HFF-Myc (cell line): ENCODE results near the gene STARD3.

Experiments
- DNase-seq: peaks from one replicate; pipeline ENCODE4 v3.0.0-alpha.2; 2011; ENCODE audit warnings: low read depth; ENCODE audit errors: extremely low read depth
- H3K4me3 ChIP-seq: replicated peaks from 2 replicates; pipeline ENCODE4 v1.5.1; 2011; ENCODE audit warnings: low read depth, mild to moderate bottlenecking, control low read depth, low read length
- TF ChIP-seq, protein P1 (sequence below): IDR thresholded peaks from 2 replicates; pipeline ENCODE4 v1.5.1; 2012; ENCODE audit warnings: mild to moderate bottlenecking, low read depth, low read length, control low read depth; ENCODE audit errors: missing control alignments

STARD3 gene

DNA sequence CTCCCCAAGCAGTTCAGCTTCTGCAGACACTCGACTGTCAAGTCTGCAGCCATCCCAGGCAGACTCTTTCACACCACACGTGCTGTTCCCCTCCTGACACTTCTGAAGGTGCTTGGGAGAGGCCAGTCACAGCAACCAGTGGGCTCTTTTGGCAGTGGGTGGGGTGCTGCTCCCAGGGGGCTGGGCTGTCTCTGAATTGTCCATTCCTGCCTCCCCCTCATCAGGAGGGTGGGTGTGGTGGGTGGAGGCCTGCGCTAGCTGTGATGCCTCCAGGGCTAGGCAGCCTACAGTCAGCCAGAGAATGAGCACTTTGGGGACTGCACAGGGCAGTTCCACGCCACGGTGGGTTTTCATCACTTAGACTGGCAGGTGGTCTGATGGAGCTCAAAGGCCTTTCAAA is 10.3 kb downstream of the STARD3 start:
- TF ChIP-seq, protein P1, sequence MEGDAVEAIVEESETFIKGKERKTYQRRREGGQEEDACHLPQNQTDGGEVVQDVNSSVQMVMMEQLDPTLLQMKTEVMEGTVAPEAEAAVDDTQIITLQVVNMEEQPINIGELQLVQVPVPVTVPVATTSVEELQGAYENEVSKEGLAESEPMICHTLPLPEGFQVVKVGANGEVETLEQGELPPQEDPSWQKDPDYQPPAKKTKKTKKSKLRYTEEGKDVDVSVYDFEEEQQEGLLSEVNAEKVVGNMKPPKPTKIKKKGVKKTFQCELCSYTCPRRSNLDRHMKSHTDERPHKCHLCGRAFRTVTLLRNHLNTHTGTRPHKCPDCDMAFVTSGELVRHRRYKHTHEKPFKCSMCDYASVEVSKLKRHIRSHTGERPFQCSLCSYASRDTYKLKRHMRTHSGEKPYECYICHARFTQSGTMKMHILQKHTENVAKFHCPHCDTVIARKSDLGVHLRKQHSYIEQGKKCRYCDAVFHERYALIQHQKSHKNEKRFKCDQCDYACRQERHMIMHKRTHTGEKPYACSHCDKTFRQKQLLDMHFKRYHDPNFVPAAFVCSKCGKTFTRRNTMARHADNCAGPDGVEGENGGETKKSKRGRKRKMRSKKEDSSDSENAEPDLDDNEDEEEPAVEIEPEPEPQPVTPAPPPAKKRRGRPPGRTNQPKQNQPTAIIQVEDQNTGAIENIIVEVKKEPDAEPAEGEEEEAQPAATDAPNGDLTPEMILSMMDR: no peak
- DNase-seq: no peak
- H3K4me3 ChIP-seq: no peak overlapping the region

DNA sequence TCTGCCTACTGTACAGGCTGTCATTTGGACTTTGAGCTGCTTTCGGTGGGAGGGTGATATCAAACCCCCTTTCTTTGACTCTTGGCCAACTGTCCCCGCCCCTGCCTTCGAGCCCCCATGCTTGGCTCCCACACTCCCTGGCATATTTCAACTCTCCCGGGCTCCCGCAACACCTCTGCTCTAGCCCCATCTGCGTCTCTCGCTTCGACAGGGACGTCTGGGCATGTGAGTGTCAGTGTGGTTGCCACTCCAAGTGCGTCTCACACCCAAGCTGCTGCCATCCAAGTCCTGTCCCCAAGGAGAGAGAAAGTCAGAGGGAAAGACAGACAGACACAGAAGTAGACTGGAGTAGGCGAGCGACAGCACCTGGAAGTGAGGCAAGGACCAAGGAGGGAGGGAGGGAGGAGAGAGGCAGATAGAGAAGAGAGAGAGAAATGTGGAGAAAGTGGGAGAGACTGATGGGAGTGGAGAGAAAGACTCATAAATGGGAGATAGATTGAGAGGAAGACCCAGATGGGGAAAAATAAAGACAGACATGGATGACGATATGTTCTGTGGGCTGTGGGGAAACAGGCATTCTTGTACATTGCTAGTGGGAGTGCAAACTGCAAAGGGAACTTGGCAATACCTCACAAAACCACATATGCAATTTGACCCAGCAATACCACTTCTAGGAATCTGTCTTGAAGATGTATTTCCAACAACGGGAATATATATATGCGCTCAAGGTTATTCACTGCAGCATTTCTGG is 11.8 kb downstream of the STARD3 start:
- TF ChIP-seq, protein P1: no peak
- DNase-seq: no peak
- no peak overlapping the region for H3K4me3 ChIP-seq

DNA sequence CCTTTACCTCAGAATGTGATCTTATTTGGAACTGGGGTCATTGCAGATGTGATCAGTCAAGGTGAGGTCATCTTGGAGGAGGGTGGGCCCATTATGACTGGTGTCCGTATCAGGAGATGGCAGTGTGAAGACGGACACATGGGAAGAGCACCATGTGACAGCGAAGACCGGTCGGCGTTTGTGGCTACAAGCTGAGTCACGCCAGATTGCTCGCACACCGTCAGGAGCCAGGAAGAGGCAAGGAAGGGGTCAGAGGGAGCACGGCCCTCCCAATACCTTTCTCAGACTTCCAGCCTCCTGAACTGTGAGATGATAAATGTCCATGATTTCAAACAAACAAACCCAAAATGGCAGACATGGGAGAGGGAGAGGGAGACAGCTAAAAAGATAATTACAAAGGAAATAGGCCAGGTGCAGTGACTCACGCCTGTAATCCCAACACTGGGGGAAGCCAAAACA is 13.2 kb downstream of the STARD3 start:
- no peak overlapping the region for H3K4me3 ChIP-seq
- DNase-seq: no peak
- TF ChIP-seq, protein P1: no peak

DNA sequence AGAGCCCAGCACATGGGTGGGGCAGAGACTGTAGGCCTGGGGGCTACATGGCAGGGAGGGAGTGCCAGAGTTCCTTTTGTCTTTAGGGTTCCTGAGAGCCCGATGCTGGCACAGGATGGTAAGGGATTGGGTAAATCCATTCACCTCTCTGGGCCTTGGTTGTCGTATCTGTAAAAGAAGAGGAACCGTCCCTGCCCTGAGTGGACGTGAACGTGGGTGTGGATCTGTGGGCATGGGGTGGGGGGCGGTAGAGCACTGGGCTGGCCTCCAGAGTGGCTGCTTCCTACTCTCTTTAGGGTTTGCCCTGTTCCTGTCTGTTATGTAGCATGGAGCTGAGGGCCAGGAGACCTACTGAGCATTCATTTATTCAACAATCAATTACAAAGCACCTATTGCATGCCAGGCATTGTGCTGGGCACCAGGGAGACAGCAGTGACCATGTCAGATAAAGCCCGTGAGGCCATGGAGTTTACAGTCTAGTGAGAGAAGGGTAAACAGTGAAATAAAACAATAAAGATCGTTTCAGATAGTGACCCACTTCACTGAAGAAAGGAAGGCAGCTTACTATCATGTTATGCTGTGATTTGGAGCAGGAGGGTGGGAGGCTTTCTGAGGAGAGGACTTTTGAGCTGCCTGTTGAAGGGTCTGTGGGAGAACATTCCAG is 15.1 kb downstream of the STARD3 start:
- DNase-seq: no peak
- TF ChIP-seq, protein P1: no peak

DNA sequence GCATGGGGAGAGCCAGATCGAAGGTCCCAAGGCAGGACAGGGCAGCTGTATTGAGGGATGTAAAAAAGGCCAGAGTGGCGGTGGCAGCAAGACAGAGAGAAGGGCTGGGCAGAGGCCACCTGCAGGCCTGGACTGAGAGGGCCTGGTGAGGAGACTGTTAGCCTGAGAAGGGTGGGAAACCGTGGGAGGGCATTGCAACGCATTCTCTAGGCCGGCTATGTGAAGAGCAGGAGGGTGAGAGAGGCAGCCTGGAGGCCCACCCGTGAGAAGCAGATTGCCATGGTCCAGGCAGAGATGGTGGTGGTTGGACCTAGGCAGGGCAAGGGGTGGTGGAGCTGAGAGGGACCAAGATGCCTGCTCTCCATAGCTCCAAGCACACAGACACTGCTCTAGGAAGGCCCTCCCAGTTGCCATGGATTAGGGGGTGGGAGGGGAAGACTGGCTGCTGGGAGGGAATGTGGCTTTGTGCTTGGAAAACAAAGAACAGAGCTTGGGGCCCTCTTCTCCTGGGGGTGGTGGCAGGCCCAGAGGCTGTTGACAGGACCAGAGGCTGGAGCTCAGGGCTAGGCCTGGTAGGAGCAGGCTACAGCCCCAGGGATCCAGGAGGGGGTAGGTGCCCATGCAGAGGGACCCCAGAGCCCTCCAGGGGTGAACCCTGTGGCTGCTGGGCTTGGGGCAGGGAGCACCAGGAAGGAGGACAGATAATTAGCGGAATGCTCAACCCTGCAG is 15.8 kb downstream of the STARD3 start:
- H3K4me3 ChIP-seq: no peak overlapping the region
- no peak for DNase-seq
- TF ChIP-seq, protein P1: no peak

More for the DNA sequence above, 15.1 kb downstream of the STARD3 start:
- H3K4me3 ChIP-seq: no peak overlapping the region

DNA sequence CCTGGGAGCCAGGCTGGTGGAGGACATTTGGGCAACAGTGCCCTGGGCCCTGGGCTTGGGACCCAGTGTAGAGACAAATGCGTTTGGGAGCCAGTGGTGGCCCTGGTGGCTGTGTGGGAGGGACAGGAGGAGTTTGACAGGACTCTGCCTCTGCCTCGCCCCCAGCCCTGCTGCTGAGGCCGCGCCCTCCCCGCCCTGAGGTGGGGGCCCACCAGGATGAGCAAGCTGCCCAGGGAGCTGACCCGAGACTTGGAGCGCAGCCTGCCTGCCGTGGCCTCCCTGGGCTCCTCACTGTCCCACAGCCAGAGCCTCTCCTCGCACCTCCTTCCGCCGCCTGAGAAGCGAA is 16.3 kb downstream of the STARD3 start:
- DNase-seq: no peak
- no peak overlapping the region for H3K4me3 ChIP-seq
- TF ChIP-seq, protein P1: no peak
